HFFc6 (cell line): ENCODE measurements around the gene QKI. TPM values are rescaled to one million over a fixed set of nuclear protein-coding genes. Genes with fewer than 3 reads are reported as not detected.

Experiments used
- DNase-seq: peaks from one replicate; pipeline ENCODE4 v3.0.0-alpha.2; 2018
- H3K27ac Mint-ChIP-seq: 2 replicates; pipeline ENCODE4 v1.8.0; 2020; ENCODE audit warnings: mild to moderate bottlenecking, mixed read lengths
- H3K27me3 Mint-ChIP-seq: 2 replicates; pipeline ENCODE4 v1.8.0; 2021; ENCODE audit warnings: mild to moderate bottlenecking, moderate library complexity, mixed read lengths; ENCODE audit not compliant: insufficient read depth
- H3K36me3 Mint-ChIP-seq: 2 replicates; pipeline ENCODE4 v1.8.0; 2021; ENCODE audit warnings: low read depth, mixed read lengths
- H3K4me1 Mint-ChIP-seq: 2 replicates; pipeline ENCODE4 v1.8.0; 2020; ENCODE audit warnings: low read depth, mixed read lengths
- H3K4me3 Mint-ChIP-seq: 2 replicates; pipeline ENCODE4 v1.8.0; 2020; ENCODE audit warnings: mild to moderate bottlenecking, moderate library complexity, mixed read lengths
- H3K9me3 Mint-ChIP-seq: 2 replicates; pipeline ENCODE4 v1.8.0; 2020; ENCODE audit warnings: mild to moderate bottlenecking, mixed read lengths
- total RNA-seq, 6 experiments: library from RNA; stranded (reverse); fragmentation: NEBNext Ultra II Directional; extraction: Animal tissue kit (Norgen Biotek cat#: 25700); gene quantifications; 2 replicates in 1 of 6; 3 replicates in 5 of 6; pipeline ENCODE4 v1.2.3, GENCODE V29; 2021
- TF ChIP-seq, protein P1 (sequence below): fragments of 200-600 bp; sonication (generic); IDR thresholded peaks from 2 replicates; pipeline ENCODE4 v1.5.0; 2021; ENCODE audit warnings: antibody characterized with exemption, mild to moderate bottlenecking

Gene QKI
- total RNA-seq, 6 experiments from 2014 or later = 71.3 to 90.5 (median 85.1) TPM

DNA sequence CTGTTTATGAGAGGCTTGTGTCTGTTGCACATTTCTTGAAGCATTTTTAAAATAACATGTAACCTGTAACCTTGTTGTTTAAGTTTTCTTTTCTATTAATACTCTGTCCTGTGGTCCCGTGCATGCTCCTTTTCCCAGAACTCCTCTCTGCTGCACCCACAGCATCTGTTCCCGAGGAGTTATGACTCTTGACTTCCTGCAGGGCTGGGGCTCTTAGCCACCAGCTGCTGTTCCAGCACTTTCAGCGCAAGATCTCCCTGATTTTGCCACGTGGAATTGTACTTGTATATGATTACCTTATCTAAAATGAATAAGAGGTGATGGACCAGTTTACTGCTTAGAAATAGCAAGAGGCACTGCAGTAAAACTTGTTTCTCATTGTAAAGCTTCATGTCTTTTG lies 150.6 kb downstream of the QKI start:
- DNase-seq = no peak
- H3K9me3 Mint-ChIP-seq = no peaks in the 10 kb centered on the region
- no peak overlapping the region for H3K27ac Mint-ChIP-seq
- H3K36me3 Mint-ChIP-seq = peaks cover 6% of the 10 kb centered on the region
- H3K4me1 Mint-ChIP-seq = peaks cover 6% of the 10 kb centered on the region; the same call in 1 of the 2 replicates
- no peak overlapping the region for H3K4me3 Mint-ChIP-seq
- peaks cover 1% of the 10 kb centered on the region; the same call in 1 of the 2 replicates for H3K27me3 Mint-ChIP-seq
- TF ChIP-seq, protein P1, sequence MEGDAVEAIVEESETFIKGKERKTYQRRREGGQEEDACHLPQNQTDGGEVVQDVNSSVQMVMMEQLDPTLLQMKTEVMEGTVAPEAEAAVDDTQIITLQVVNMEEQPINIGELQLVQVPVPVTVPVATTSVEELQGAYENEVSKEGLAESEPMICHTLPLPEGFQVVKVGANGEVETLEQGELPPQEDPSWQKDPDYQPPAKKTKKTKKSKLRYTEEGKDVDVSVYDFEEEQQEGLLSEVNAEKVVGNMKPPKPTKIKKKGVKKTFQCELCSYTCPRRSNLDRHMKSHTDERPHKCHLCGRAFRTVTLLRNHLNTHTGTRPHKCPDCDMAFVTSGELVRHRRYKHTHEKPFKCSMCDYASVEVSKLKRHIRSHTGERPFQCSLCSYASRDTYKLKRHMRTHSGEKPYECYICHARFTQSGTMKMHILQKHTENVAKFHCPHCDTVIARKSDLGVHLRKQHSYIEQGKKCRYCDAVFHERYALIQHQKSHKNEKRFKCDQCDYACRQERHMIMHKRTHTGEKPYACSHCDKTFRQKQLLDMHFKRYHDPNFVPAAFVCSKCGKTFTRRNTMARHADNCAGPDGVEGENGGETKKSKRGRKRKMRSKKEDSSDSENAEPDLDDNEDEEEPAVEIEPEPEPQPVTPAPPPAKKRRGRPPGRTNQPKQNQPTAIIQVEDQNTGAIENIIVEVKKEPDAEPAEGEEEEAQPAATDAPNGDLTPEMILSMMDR = no peak

DNA sequence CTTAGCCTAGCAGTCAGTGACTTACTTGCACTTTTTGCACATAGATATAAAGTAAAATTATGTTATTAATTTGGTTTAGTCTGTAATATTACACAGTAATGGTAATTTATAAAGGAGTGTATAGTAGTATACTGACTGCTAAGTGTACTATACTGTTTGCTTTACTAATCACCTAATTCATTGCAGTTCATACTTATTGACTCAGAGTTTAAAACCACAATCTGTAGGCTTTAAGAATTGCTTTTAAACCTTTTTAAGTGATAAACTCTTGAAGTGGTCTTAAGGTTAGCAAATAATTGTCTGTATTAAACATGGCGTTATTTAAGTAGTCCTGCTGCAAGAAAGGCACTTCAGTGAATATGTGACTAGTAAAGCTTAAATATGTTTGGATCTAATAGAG lies 151.5 kb downstream of the QKI start:
- no peak for DNase-seq
- Mint-ChIP-seq H3K4me1 (peaks cover 12% of the 10 kb centered on the region; the same call in 1 of the 2 replicates), H3K4me3 (no peak overlapping the region), H3K27ac (no peak overlapping the region), H3K27me3 (no peaks in the 10 kb centered on the region), H3K9me3 (no peaks in the 10 kb centered on the region), H3K36me3 (peaks cover 15% of the 10 kb centered on the region)
- TF ChIP-seq, protein P1 = no peak

- peaks cover 25% of the 10 kb centered on the region for H3K4me1 Mint-ChIP-seq
- H3K9me3 Mint-ChIP-seq = no peaks in the 10 kb centered on the region
- H3K4me3 Mint-ChIP-seq = no peak overlapping the region
- TF ChIP-seq, protein P1 = no peak
- no peaks in the 10 kb centered on the region for H3K27me3 Mint-ChIP-seq
- H3K27ac Mint-ChIP-seq = no peak overlapping the region
- peaks cover 29% of the 10 kb centered on the region for H3K36me3 Mint-ChIP-seq
- DNase-seq = no peak
Measured at GRCh38 chr6:163568275-163568674, 153.8 kb downstream of the QKI start.

GRCh38 chr6:163570579-163571231 lies 156.2 kb downstream of the QKI start:
- H3K4me3 Mint-ChIP-seq = no peak overlapping the region
- TF ChIP-seq, protein P1 = no peak
- no peak for DNase-seq
- no peak overlapping the region for H3K27ac Mint-ChIP-seq
- no peaks in the 10 kb centered on the region for H3K27me3 Mint-ChIP-seq
- H3K9me3 Mint-ChIP-seq = no peaks in the 10 kb centered on the region
- peaks cover 19% of the 10 kb centered on the region for H3K4me1 Mint-ChIP-seq
- H3K36me3 Mint-ChIP-seq = peaks cover 26% of the 10 kb centered on the region

DNA sequence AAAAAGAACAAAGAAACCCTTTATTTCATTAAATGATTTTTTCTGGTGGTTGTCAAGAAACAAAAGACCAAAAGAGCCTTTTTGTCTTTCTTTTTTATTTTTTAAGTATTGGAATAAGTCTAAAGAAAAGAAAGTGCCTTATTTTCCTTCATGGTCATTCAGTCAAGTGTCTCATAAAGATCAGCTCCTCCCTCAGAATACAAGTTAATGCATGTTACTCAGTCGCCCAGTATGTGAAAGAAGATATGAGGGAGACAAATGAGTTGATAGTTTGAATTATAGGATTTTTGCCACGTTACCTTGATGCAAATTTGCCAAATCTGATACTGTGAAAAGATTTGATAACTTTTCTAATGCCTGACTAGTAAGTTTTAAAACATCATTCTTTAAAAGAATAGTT lies 157.2 kb downstream of the QKI start:
- DNase-seq = no peak
- Mint-ChIP-seq H3K4me1 (peaks cover 19% of the 10 kb centered on the region), H3K36me3 (peaks cover 26% of the 10 kb centered on the region), H3K27ac (no peak overlapping the region), H3K4me3 (no peak overlapping the region), H3K9me3 (no peaks in the 10 kb centered on the region), H3K27me3 (no peaks in the 10 kb centered on the region; the same call in 1 of the 2 replicates)
- TF ChIP-seq, protein P1 = no peak
